ENCODE measurements around the gene KRT33B.

DNA sequence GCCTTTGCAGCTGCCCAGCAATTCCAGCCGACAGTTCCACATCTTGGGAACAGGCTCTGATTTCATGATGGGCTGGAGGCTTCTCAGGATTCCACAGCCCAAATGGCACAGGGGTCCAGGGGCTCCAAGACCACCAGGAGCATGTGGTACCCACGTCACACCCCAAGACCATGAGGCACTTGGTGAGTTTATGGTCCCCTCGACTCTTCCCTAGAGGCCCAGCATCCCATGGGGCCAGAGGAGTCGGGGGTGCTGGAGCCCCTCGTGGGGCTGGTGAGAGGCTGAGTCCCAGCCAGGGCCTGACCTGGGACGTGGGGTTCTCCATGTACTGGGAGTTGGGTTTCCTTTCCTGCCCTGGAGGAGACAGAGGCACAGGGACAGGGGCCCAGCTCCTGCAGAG, 44.0 kb downstream of the KRT33B start:
- TF ChIP-seq EP300 (IDR thresholded peaks at IDR 0.05) (no peak), POLR2A (IDR thresholded peaks at IDR 0.05; ENCODE audit: low read depth) (no peak), POLR2AphosphoS5 (IDR thresholded peaks at IDR 0.05) (no peak)
- TF ChIP-seq, protein P1, sequence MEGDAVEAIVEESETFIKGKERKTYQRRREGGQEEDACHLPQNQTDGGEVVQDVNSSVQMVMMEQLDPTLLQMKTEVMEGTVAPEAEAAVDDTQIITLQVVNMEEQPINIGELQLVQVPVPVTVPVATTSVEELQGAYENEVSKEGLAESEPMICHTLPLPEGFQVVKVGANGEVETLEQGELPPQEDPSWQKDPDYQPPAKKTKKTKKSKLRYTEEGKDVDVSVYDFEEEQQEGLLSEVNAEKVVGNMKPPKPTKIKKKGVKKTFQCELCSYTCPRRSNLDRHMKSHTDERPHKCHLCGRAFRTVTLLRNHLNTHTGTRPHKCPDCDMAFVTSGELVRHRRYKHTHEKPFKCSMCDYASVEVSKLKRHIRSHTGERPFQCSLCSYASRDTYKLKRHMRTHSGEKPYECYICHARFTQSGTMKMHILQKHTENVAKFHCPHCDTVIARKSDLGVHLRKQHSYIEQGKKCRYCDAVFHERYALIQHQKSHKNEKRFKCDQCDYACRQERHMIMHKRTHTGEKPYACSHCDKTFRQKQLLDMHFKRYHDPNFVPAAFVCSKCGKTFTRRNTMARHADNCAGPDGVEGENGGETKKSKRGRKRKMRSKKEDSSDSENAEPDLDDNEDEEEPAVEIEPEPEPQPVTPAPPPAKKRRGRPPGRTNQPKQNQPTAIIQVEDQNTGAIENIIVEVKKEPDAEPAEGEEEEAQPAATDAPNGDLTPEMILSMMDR (IDR thresholded peaks at IDR 0.05) = no peak

Measured in esophagus muscularis mucosa (tissue), 4 donors.